HepG2 (cell line): ENCODE measurements around the gene C5. TPM values are rescaled to one million over a fixed set of nuclear protein-coding genes. Genes with fewer than 3 reads are reported as not detected.

Experiments
- CCDC6 ChIP-seq: sonication (generic); formaldehyde crosslinking; IDR thresholded peaks from 2 replicates; pipeline ENCODE4 v1.8.1; 2022; ENCODE audit warnings: mild to moderate bottlenecking, missing genetic modification reagents, moderate library complexity
- CREB3 ChIP-seq: sonication (generic); formaldehyde crosslinking; IDR thresholded peaks from 2 replicates; pipeline ENCODE4 v1.5.0; 2020; ENCODE audit warnings: missing genetic modification reagents
- DR1 ChIP-seq: sonication (generic); formaldehyde crosslinking; IDR thresholded peaks from 2 replicates; pipeline ENCODE4 v1.8.0; 2021; ENCODE audit warnings: mild to moderate bottlenecking, missing genetic modification reagents, inconsistent platforms
- GFI1 ChIP-seq: sonication (generic); formaldehyde crosslinking; IDR thresholded peaks from 2 replicates; pipeline ENCODE4 v1.5.0; 2020; ENCODE audit warnings: missing genetic modification reagents, mild to moderate bottlenecking, borderline replicate concordance
- GTF3A ChIP-seq: sonication (generic); formaldehyde crosslinking; conservative IDR thresholded peaks from 2 replicates; pipeline ENCODE4 v1.4.0; 2020; ENCODE audit warnings: mild to moderate bottlenecking, missing genetic modification reagents
- HDAC1 ChIP-seq: sonication (generic); formaldehyde crosslinking; IDR thresholded peaks from 2 replicates; pipeline ENCODE4 v1.5.1; 2020; ENCODE audit warnings: mild to moderate bottlenecking, missing genetic modification reagents
- HNF4G ChIP-seq, 2 experiments: sonication (generic) in 1 of 2; formaldehyde crosslinking in 1 of 2; IDR thresholded peaks; 2 replicates each; pipeline versions ENCODE4 v1.4.0 to v1.6.1; 2011 to 2020; ENCODE audit warnings: borderline replicate concordance in 2 of 2, low read depth in 2 of 2, mild to moderate bottlenecking in 2 of 2, low read length in 1 of 2, missing genetic modification reagents in 1 of 2, moderate library complexity in 1 of 2
- HOXA5 ChIP-seq: sonication (generic); formaldehyde crosslinking; IDR thresholded peaks from 2 replicates; pipeline ENCODE4 v1.4.0; 2020; ENCODE audit warnings: missing genetic modification reagents
- IKZF1 ChIP-seq: fragments of 450-650 bp; IDR thresholded peaks from 2 replicates; pipeline ENCODE4 v1.7.1; 2016
- KAT8 ChIP-seq: IDR thresholded peaks from 2 replicates; pipeline ENCODE4 v1.6.1; 2016; ENCODE audit warnings: missing genetic modification reagents, missing compliant biosample characterization
- MTF1 ChIP-seq: sonication (generic); formaldehyde crosslinking; IDR thresholded peaks from 2 replicates; pipeline ENCODE4 v1.5.0; 2020; ENCODE audit warnings: missing genetic modification reagents
- POLR2A ChIP-seq, 2 experiments: IDR thresholded peaks; 2 replicates each; pipeline ENCODE4 v1.6.1; 2011; ENCODE audit warnings: low read depth in 2 of 2, low read length in 2 of 2, mild to moderate bottlenecking in 1 of 2, moderate library complexity in 1 of 2; ENCODE audit not compliant: insufficient read depth in 1 of 2
- RXRA ChIP-seq: sonication (generic); formaldehyde crosslinking; IDR thresholded peaks from 2 replicates; pipeline ENCODE4 v1.5.1; 2020; ENCODE audit warnings: missing genetic modification reagents
- SETDB1 ChIP-seq: sonication (generic); formaldehyde crosslinking; IDR thresholded peaks from 2 replicates; pipeline ENCODE4 v1.5.1; 2020; ENCODE audit warnings: missing genetic modification reagents, mild to moderate bottlenecking, borderline replicate concordance
- SP1 ChIP-seq, 2 experiments: fragments of 450-650 bp in 1 of 2; sonication (generic) in 1 of 2; formaldehyde crosslinking in 1 of 2; IDR thresholded peaks; 2 replicates each; pipeline versions ENCODE4 v1.4.0 to v1.6.1; 2016 to 2020; ENCODE audit warnings: missing genetic modification reagents in 1 of 2
- STAG1 ChIP-seq: sonication (generic); formaldehyde crosslinking; IDR thresholded peaks from 2 replicates; pipeline ENCODE4 v1.4.0; 2020; ENCODE audit warnings: missing genetic modification reagents
- TAF1 ChIP-seq: sonication (generic); formaldehyde crosslinking; IDR thresholded peaks from 2 replicates; pipeline ENCODE4 v1.4.0; 2020; ENCODE audit warnings: missing genetic modification reagents
- WIZ ChIP-seq: sonication (generic); formaldehyde crosslinking; IDR thresholded peaks from 2 replicates; pipeline ENCODE4 v1.5.1; 2020; ENCODE audit warnings: mild to moderate bottlenecking, missing genetic modification reagents
- YEATS4 ChIP-seq: sonication (generic); formaldehyde crosslinking; IDR thresholded peaks from 2 replicates; pipeline ENCODE4 v1.4.0; 2020; ENCODE audit warnings: missing genetic modification reagents, borderline replicate concordance
- ZBTB25 ChIP-seq: IDR thresholded peaks from 2 replicates; pipeline ENCODE4 v1.6.1; 2018; ENCODE audit warnings: missing genetic modification reagents
- ZFX ChIP-seq: sonication (generic); formaldehyde crosslinking; IDR thresholded peaks from 2 replicates; pipeline ENCODE4 v1.4.0; 2020; ENCODE audit warnings: mild to moderate bottlenecking, low read depth, missing genetic modification reagents, moderate library complexity
- ZMAT3 ChIP-seq: sonication (generic); formaldehyde crosslinking; conservative IDR thresholded peaks from 2 replicates; pipeline ENCODE4 v1.7.0; 2021; ENCODE audit warnings: missing genetic modification reagents
- ZNF367 ChIP-seq: sonication (generic); formaldehyde crosslinking; IDR thresholded peaks from 2 replicates; pipeline ENCODE4 v1.4.0; 2020; ENCODE audit warnings: missing genetic modification reagents, borderline replicate concordance
- ZNF512B ChIP-seq: sonication (generic); formaldehyde crosslinking; IDR thresholded peaks from 2 replicates; pipeline ENCODE4 v1.5.1; 2020; ENCODE audit warnings: missing genetic modification reagents, mild to moderate bottlenecking, borderline replicate concordance
- ZNF75D ChIP-seq: sonication (generic); formaldehyde crosslinking; IDR thresholded peaks from 2 replicates; pipeline ENCODE4 v1.8.1; 2023; ENCODE audit warnings: missing genetic modification reagents, mild to moderate bottlenecking, borderline replicate concordance
- ZNF850 ChIP-seq: sonication (generic); formaldehyde crosslinking; conservative IDR thresholded peaks from 2 replicates; pipeline ENCODE4 v1.9.0; 2021; ENCODE audit warnings: mild to moderate bottlenecking, missing genetic modification reagents
- polyA plus RNA-seq, 8 experiments: library from polyadenylated mRNA; depleted of rRNA in 3 of 8; stranded (reverse) in 7 of 8; unstranded in 1 of 8; fragments of >200 nt; fragmentation: Illumina TruSeq in 4 of 8; extraction: Trizol in 4 of 8; gene quantifications; 2 replicates each; pipeline versions ENCODE4 v1.2.1 to v1.2.3, GENCODE V29; 2011 to 2016; ENCODE audit warnings: low read depth in 4 of 8, missing spikeins in 1 of 8, mixed read lengths in 1 of 8; ENCODE audit not compliant: insufficient read depth in 1 of 8
- total RNA-seq, 5 experiments: library from RNA; depleted of rRNA; stranded (reverse); fragments of >200 nt; fragmentation: Illumina TruSeq; extraction: Trizol; gene quantifications; 2 replicates each; pipeline ENCODE4 v1.2.3, GENCODE V29; 2016; ENCODE audit warnings: low read depth in 1 of 5

C5 gene
- total and polyA plus RNA-seq, 2 of the 13 experiments (the other 11 are each of a cell fraction or from before 2014, with no cell fraction given), result 57.6 to 192 TPM

- no peak for TF ChIP-seq ZNF512B
- TF ChIP-seq ZFX (CRISPR knock-in tag), result peak; percentile 78
- TF ChIP-seq MTF1 (CRISPR knock-in tag), result 0 out of 2 replicates have a peak, but pooled peaks have one; percentile 25
- TF ChIP-seq SP1 (IDR thresholded peaks at IDR 0.05), result no peak
- no peak for TF ChIP-seq SP1 (CRISPR knock-in tag; IDR thresholded peaks at IDR 0.05)
- TF ChIP-seq TAF1 (CRISPR knock-in tag), result peak; percentile 67; the same call in 1 of the 2 replicates
- no peak for TF ChIP-seq DR1 (CRISPR knock-in tag)
- no peak for TF ChIP-seq STAG1 (CRISPR knock-in tag)
- no peak for TF ChIP-seq ZNF850
- 0 out of 2 replicates have a peak, but pooled peaks have one; percentile 48 for TF ChIP-seq ZMAT3 (CRISPR knock-in tag)
- no peak for TF ChIP-seq SETDB1 (CRISPR knock-in tag)
- TF ChIP-seq RXRA, result peak; percentile 9
- TF ChIP-seq KAT8 (CRISPR knock-in tag), result peak; percentile 74; the same call in 1 of the 2 replicates
- peak in 1 of 2 experiments; percentile 65; a peak in 2 of 4 replicates for TF ChIP-seq POLR2A (IDR thresholded peaks at IDR 0.05; ENCODE audit: insufficient read depth in 1 of 2, low read depth in 2 of 2, low read length in 2 of 2)
- no peak; the same call in 1 of the 2 replicates for TF ChIP-seq ZNF367
- TF ChIP-seq HOXA5 (CRISPR knock-in tag), result peak; percentile 27; the same call in 1 of the 2 replicates
- no peak for TF ChIP-seq IKZF1
- 0 out of 2 replicates have a peak, but pooled peaks have one; percentile 47 for TF ChIP-seq CREB3 (CRISPR knock-in tag)
- TF ChIP-seq HDAC1 (CRISPR knock-in tag), result peak; percentile 35
- no peak for TF ChIP-seq CCDC6 (CRISPR knock-in tag)
- no peak for TF ChIP-seq HNF4G (IDR thresholded peaks at IDR 0.05; ENCODE audit: borderline replicate concordance, low read depth, low read length)
- TF ChIP-seq HNF4G (CRISPR knock-in tag; IDR thresholded peaks at IDR 0.05; ENCODE audit: borderline replicate concordance, low read depth), result 0 out of 2 replicates have a peak, but pooled peaks have one; percentile 29
- 0 out of 2 replicates have a peak, but pooled peaks have one; percentile 40 for TF ChIP-seq WIZ (CRISPR knock-in tag)
- TF ChIP-seq ZBTB25 (CRISPR knock-in tag), result peak; percentile 86; the same call in 1 of the 2 replicates
- TF ChIP-seq ZNF75D (CRISPR knock-in tag), result no peak
- TF ChIP-seq GTF3A (CRISPR knock-in tag), result 0 out of 2 replicates have a peak, but pooled peaks have one; percentile 45
- 0 out of 2 replicates have a peak, but pooled peaks have one; percentile 17 for TF ChIP-seq GFI1 (CRISPR knock-in tag)
- TF ChIP-seq YEATS4 (CRISPR knock-in tag), result peak; percentile 73; the same call in 1 of the 2 replicates
Observed at GRCh38 chr9:120928483-120929228, 121.4 kb downstream of the C5 start (continued).
